ENCODE measurements around the gene CLHC1. TPM values are rescaled to one million over a fixed set of nuclear protein-coding genes. Genes with fewer than 3 reads are reported as not detected.
"Not testable (repeated sequence)": the region's sequence is repeated elsewhere in the genome, so short reads cannot be mapped to it uniquely, and the experiment has no call there.

CLHC1 gene
- total and polyA plus RNA-seq, 7 experiments from 2014 or later = 1.0 to 19.5 (median 6.3) TPM

- no peaks in the 10 kb centered on the region for H3K36me3 ChIP-seq (ENCODE audit: control insufficient read depth in 2 of 3, insufficient read depth in 3 of 3, low read length in 3 of 3)
- POLR2A ChIA-PET = no interaction called here
- H3K4me3 ChIP-seq (ENCODE audit: low read length) = no peak overlapping the region
- no peak for DNase-seq
- Mint-ChIP-seq H3K4me1 (peaks cover 0 to 1% (median 0%) of the 10 kb centered on the region in 7 donors), H3K27ac (no peak overlapping the region), H3K27me3 (no peaks in the 10 kb centered on the region), H3K36me3 (peaks cover 11 to 43% (median 38%) of the 10 kb centered on the region in 5 donors), H3K9me3 (peaks cover 0 to 39% (median 15%) of the 10 kb centered on the region in 11 donors), H3K4me3 (no peak overlapping the region)
- ATAC-seq = no peak
- CTCF ChIA-PET = no interaction called here
- intact Hi-C loops (cut with micrococcal nuclease) = no loop called here
- no peaks in the 10 kb centered on the region for H3K9me3 ChIP-seq (ENCODE audit: control insufficient read depth in 2 of 3, low read length in 3 of 3)
- no peaks in the 10 kb centered on the region for H3K27me3 ChIP-seq (ENCODE audit: control insufficient read depth in 2 of 2, insufficient read depth in 2 of 2, low read length in 2 of 2)
- no peak overlapping the region for H3K27ac ChIP-seq (ENCODE audit: low read depth, low read length)
- H3K4me1 ChIP-seq (ENCODE audit: control insufficient read depth in 2 of 2, insufficient read depth in 2 of 2, low read length in 2 of 2) = no peaks in the 10 kb centered on the region
These were observed 27.1 kb downstream of the CLHC1 start for GRCh38 chr2:55204950-55205349.

DNA sequence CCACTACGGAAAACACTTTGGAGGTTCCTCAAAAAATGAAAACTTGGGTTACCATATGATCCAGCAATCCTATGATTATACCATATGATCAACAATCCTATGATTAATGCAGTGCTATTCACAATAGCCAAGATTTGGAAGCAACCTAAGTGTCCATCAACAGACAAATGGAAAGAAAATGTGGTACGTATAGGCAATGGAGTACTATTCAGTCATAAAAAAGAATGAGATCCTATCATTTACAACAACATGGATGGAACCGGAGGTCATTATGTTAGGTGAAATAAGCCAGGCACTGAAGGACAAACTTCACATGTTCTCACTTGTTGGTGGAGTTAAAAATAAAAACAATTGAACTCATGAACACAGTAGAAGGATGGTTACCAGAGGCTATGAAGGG lies 27.6 kb downstream of the CLHC1 start:
- CTCF ChIA-PET = no interaction called here

DNA sequence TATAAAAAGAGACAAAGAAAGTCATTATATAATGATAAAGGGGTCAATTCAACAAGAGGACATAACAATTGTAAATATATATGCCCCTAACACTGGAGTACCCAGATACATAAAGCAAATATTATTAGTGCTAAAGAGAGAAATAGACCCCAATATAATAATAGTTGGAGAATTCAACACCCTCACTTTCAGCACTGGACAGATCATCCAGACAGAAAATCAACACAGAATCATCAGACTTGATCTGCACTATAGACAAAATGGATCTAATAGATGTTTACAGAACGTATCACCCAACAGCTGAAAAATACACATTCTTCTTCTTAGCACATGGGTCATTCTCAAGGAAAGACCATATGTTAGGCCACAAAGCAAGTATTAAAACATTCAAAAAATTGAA lies 31.7 kb downstream of the CLHC1 start:
- H3K4me3 ChIP-seq (ENCODE audit: low read length) = no peak overlapping the region
- H3K27me3 Mint-ChIP-seq = no peaks in the 10 kb centered on the region
- POLR2A ChIA-PET = no interaction called here
- H3K9me3 ChIP-seq (ENCODE audit: control insufficient read depth in 2 of 3, low read length in 3 of 3) = no peaks in the 10 kb centered on the region
- H3K27ac ChIP-seq (ENCODE audit: low read depth, low read length) = no peak overlapping the region
- peaks cover 26 to 66% (median 64%) of the 10 kb centered on the region in 5 donors for H3K36me3 Mint-ChIP-seq
- no peaks in the 10 kb centered on the region for H3K27me3 ChIP-seq (ENCODE audit: control insufficient read depth in 2 of 2, insufficient read depth in 2 of 2, low read length in 2 of 2)
- intact Hi-C loops (cut with micrococcal nuclease) = no loop called here
- no peaks in the 10 kb centered on the region for H3K4me1 ChIP-seq (ENCODE audit: control insufficient read depth in 2 of 2, insufficient read depth in 2 of 2, low read length in 2 of 2)
- H3K4me3 Mint-ChIP-seq = no peak overlapping the region
- H3K36me3 ChIP-seq (ENCODE audit: control insufficient read depth in 2 of 3, insufficient read depth in 3 of 3, low read length in 3 of 3) = no peaks in the 10 kb centered on the region
- H3K27ac Mint-ChIP-seq = no peak overlapping the region
- DNase-seq (no peak), ATAC-seq (no peak)
- CTCF ChIA-PET = no interaction called here
- peaks cover 5 to 58% (median 19%) of the 10 kb centered on the region in 11 donors for H3K9me3 Mint-ChIP-seq
- H3K4me1 Mint-ChIP-seq = peaks cover 0 to 2% (median 0%) of the 10 kb centered on the region in 7 donors

More for the DNA sequence above, 27.6 kb downstream of the CLHC1 start:
- no peak overlapping the region for H3K27ac Mint-ChIP-seq
- H3K27me3 Mint-ChIP-seq = no peaks in the 10 kb centered on the region
- ATAC-seq (no peak), DNase-seq (no peak)
- H3K36me3 Mint-ChIP-seq = peaks cover 13 to 47% (median 42%) of the 10 kb centered on the region in 5 donors
- no peak overlapping the region for H3K4me3 ChIP-seq (ENCODE audit: low read length)
- H3K4me1 ChIP-seq (ENCODE audit: control insufficient read depth in 2 of 2, insufficient read depth in 2 of 2, low read length in 2 of 2) = no peaks in the 10 kb centered on the region
- no peak overlapping the region for H3K4me3 Mint-ChIP-seq
- H3K36me3 ChIP-seq (ENCODE audit: control insufficient read depth in 2 of 3, insufficient read depth in 3 of 3, low read length in 3 of 3) = no peaks in the 10 kb centered on the region
- intact Hi-C loops (cut with micrococcal nuclease) = no loop called here
- H3K4me1 Mint-ChIP-seq = peaks cover 0 to 1% (median 0%) of the 10 kb centered on the region in 7 donors
- peaks cover 0 to 43% (median 16%) of the 10 kb centered on the region in 11 donors for H3K9me3 Mint-ChIP-seq
- POLR2A ChIA-PET = no interaction called here
- H3K9me3 ChIP-seq (ENCODE audit: control insufficient read depth in 2 of 3, low read length in 3 of 3) = no peaks in the 10 kb centered on the region
- no peak overlapping the region for H3K27ac ChIP-seq (ENCODE audit: low read depth, low read length)
- no peaks in the 10 kb centered on the region for H3K27me3 ChIP-seq (ENCODE audit: control insufficient read depth in 2 of 2, insufficient read depth in 2 of 2, low read length in 2 of 2)

DNA sequence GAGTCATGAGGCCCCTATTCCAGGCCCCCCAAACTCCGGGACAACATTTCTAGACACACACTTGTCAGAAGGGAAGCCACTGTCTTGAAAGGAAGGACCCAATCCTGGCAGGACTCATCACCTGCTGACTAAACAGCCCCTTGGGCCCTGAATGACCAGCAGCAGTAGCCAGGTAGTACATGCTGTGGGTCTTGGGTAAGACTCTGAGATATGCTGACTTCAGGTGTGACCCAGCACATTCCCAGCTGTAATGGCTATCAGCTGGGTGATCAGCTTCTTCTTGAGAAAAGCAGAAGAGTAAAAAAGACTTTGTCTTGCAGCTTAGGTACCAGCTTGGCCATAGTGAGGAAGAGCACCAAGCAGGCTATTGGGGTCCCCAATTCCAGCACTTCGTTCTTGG lies 35.6 kb downstream of the CLHC1 start:
- H3K4me1 Mint-ChIP-seq = peaks cover 0 to 1% (median 0%) of the 10 kb centered on the region in 7 donors
- intact Hi-C loops (cut with micrococcal nuclease) = no loop called here
- POLR2A ChIA-PET = no interaction called here
- H3K36me3 Mint-ChIP-seq = peaks cover 26 to 55% (median 47%) of the 10 kb centered on the region in 5 donors
- H3K9me3 ChIP-seq (ENCODE audit: control insufficient read depth in 2 of 3, low read length in 3 of 3) = no peaks in the 10 kb centered on the region
- peaks cover 6 to 43% (median 16%) of the 10 kb centered on the region in 11 donors for H3K9me3 Mint-ChIP-seq
- H3K4me1 ChIP-seq (ENCODE audit: control insufficient read depth in 2 of 2, insufficient read depth in 2 of 2, low read length in 2 of 2) = no peaks in the 10 kb centered on the region
- H3K27ac ChIP-seq (ENCODE audit: low read depth, low read length) = no peak overlapping the region
- ATAC-seq (no peak), DNase-seq (no peak)
- CTCF ChIA-PET = interaction anchor here (0.7 kb wide), 1 partner anchor 219 kb away, joined by 3 read pairs; no protein-coding TSS in a partner anchor
- no peak overlapping the region for H3K27ac Mint-ChIP-seq
- no peak overlapping the region for H3K4me3 Mint-ChIP-seq
- H3K4me3 ChIP-seq (ENCODE audit: low read length) = no peak overlapping the region
- no peaks in the 10 kb centered on the region for H3K27me3 Mint-ChIP-seq
- no peaks in the 10 kb centered on the region for H3K27me3 ChIP-seq (ENCODE audit: control insufficient read depth in 2 of 2, insufficient read depth in 2 of 2, low read length in 2 of 2)
- no peaks in the 10 kb centered on the region for H3K36me3 ChIP-seq (ENCODE audit: control insufficient read depth in 2 of 3, insufficient read depth in 3 of 3, low read length in 3 of 3)

DNA sequence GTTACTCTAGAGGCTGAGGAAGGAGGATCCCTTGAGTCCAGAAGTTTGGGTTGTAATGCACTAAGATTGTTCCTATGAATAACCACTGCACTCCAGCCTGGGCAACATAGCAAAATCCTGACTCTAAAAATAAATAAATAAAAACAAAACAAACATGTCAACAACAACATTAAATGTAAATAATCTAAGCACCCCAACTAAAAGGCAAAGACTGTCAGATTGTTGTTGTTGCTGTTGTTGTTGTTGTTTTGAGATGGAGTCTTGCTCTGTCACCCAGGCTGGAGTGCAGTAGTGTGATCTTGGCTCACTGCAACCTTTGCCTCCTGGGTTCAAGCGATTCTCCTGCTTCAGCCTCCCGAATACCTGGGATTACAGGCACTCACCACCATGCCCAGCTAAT lies 40.2 kb downstream of the CLHC1 start:
- H3K4me3 ChIP-seq (ENCODE audit: low read length); H3K27ac ChIP-seq (ENCODE audit: low read depth, low read length); CTCF ChIA-PET; H3K4me1 ChIP-seq (ENCODE audit: control insufficient read depth in 2 of 2, insufficient read depth in 2 of 2, low read length in 2 of 2); H3K36me3 ChIP-seq (ENCODE audit: control insufficient read depth in 2 of 3, insufficient read depth in 3 of 3, low read length in 3 of 3); ATAC-seq; H3K4me1 Mint-ChIP-seq; H3K27ac Mint-ChIP-seq; intact Hi-C loops (cut with micrococcal nuclease); H3K27me3 Mint-ChIP-seq; DNase-seq; H3K27me3 ChIP-seq (ENCODE audit: control insufficient read depth in 2 of 2, insufficient read depth in 2 of 2, low read length in 2 of 2); H3K4me3 Mint-ChIP-seq; H3K9me3 ChIP-seq (ENCODE audit: control insufficient read depth in 2 of 3, low read length in 3 of 3): not testable (repeated sequence)
- POLR2A ChIA-PET = interaction anchor here (0.6 kb wide), 1 partner anchor 266 kb away, joined by 4 read pairs; no protein-coding TSS in a partner anchor
- Mint-ChIP-seq H3K9me3 (peaks cover 0 to 26% (median 5%) of the 10 kb centered on the region in 11 donors), H3K36me3 (peaks cover 5 to 38% (median 26%) of the 10 kb centered on the region in 5 donors)

DNA sequence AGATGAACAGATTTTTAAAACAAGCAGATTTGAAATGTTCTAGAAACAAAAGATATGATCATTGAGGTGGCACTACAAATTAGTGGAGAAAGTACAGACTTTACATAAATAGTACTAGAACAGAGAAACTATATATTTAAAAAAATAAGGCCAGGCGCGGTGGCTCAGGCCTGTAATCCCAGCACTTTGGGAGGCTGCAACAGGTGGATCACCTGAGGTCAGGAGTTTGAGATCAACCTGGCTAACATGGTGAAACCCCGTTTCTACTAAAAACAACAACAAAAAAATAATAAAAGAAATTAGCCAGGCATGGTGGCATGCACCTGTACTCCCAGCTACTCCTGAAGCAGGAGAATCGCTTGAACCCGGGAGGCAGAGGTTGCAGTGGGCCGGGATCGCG lies 45.3 kb downstream of the CLHC1 start:
- H3K4me3 Mint-ChIP-seq; H3K27me3 Mint-ChIP-seq; H3K4me1 ChIP-seq (ENCODE audit: control insufficient read depth in 2 of 2, insufficient read depth in 2 of 2, low read length in 2 of 2); H3K27ac Mint-ChIP-seq; H3K27me3 ChIP-seq (ENCODE audit: control insufficient read depth in 2 of 2, insufficient read depth in 2 of 2, low read length in 2 of 2); POLR2A ChIA-PET; H3K36me3 ChIP-seq (ENCODE audit: control insufficient read depth in 2 of 3, insufficient read depth in 3 of 3, low read length in 3 of 3); CTCF ChIA-PET; H3K4me1 Mint-ChIP-seq; H3K27ac ChIP-seq (ENCODE audit: low read depth, low read length); ATAC-seq; H3K9me3 ChIP-seq (ENCODE audit: control insufficient read depth in 2 of 3, low read length in 3 of 3); DNase-seq; intact Hi-C loops (cut with micrococcal nuclease); H3K4me3 ChIP-seq (ENCODE audit: low read length): not testable (repeated sequence)
- Mint-ChIP-seq H3K36me3 (peaks cover 5 to 26% (median 20%) of the 10 kb centered on the region in 5 donors), H3K9me3 (peaks cover 0 to 19% (median 4%) of the 10 kb centered on the region in 11 donors)

- Histone ChIP-seq H3K36me3 (ENCODE audit: control insufficient read depth in 2 of 3, insufficient read depth in 3 of 3, low read length in 3 of 3) (no peaks in the 10 kb centered on the region), H3K27me3 (ENCODE audit: control insufficient read depth in 2 of 2, insufficient read depth in 2 of 2, low read length in 2 of 2) (no peaks in the 10 kb centered on the region), H3K27ac (ENCODE audit: low read depth, low read length) (no peak overlapping the region), H3K4me1 (ENCODE audit: control insufficient read depth in 2 of 2, insufficient read depth in 2 of 2, low read length in 2 of 2) (no peaks in the 10 kb centered on the region), H3K4me3 (ENCODE audit: low read length) (no peak overlapping the region), H3K9me3 (ENCODE audit: control insufficient read depth in 2 of 3, low read length in 3 of 3) (no peaks in the 10 kb centered on the region)
- Mint-ChIP-seq H3K36me3 (peaks cover 0 to 4% (median 0%) of the 10 kb centered on the region in 5 donors), H3K4me3 (no peak overlapping the region), H3K4me1 (peaks cover 0 to 9% (median 6%) of the 10 kb centered on the region in 7 donors), H3K27me3 (no peaks in the 10 kb centered on the region), H3K9me3 (no peaks in the 10 kb centered on the region), H3K27ac (no peak overlapping the region)
- intact Hi-C loops (cut with micrococcal nuclease) = no loop called here
- ATAC-seq (no peak), DNase-seq (no peak)
- POLR2A ChIA-PET = no interaction called here
- CTCF ChIA-PET = interaction anchor here (0.7 kb wide), 1 partner anchor 850 kb away, joined by 3 read pairs; no protein-coding TSS in a partner anchor
These were observed 51.7 kb downstream of the CLHC1 start for GRCh38 chr2:55180374-55180773.

All from naive thymus-derived CD4-positive, alpha-beta T cell (primary cell).